Measurements from ENCODE around the gene DDX5.
"Not testable (repeated sequence)": the region's sequence is repeated elsewhere in the genome, so short reads cannot be mapped to it uniquely, and the experiment has no call there.

The DDX5 gene

GRCh38 chr17:64507413-64507782, 1.3 kb upstream of the DDX5 start:
- DNase-seq (ENCODE audit: low read depth in 2 of 2), result no peak

GRCh38 chr17:64506576-64507412, 705 bp upstream of the DDX5 start, which contains the start of gene CEP95:
TSS of gene CEP95 (plus strand) at chr17:64506977. CDS start at chr17:64507098, 121 bp downstream.
- DNase-seq (ENCODE audit: low read depth in 2 of 2), result peak; percentile 89 to 95

GRCh38 chr17:64505340-64506200, 519 bp downstream of the DDX5 start:
- peak; percentile 68 to 71 for DNase-seq (ENCODE audit: low read depth in 2 of 2)

GRCh38 chr17:64504769-64505339, 1.2 kb downstream of the DDX5 start:
- no peak for DNase-seq (ENCODE audit: low read depth in 2 of 2)

GRCh38 chr17:64503821-64504768, 2.0 kb downstream of the DDX5 start:
- DNase-seq (ENCODE audit: low read depth in 2 of 2), result no peak

- DNase-seq (ENCODE audit: low read depth in 2 of 2), result no peak
These were observed 2.7 kb downstream of the DDX5 start for GRCh38 chr17:64503341-64503740.

- DNase-seq (ENCODE audit: low read depth in 2 of 2), result no peak
These were observed 3.3 kb downstream of the DDX5 start for GRCh38 chr17:64502809-64503208.

- no peak for DNase-seq (ENCODE audit: low read depth in 2 of 2)
These were observed 4.1 kb downstream of the DDX5 start for GRCh38 chr17:64502021-64502420.

- DNase-seq (ENCODE audit: low read depth in 2 of 2), result no peak
These were observed 5.0 kb downstream of the DDX5 start for GRCh38 chr17:64500862-64501765.

GRCh38 chr17:64500487-64500859, 5.6 kb downstream of the DDX5 start:
- DNase-seq (ENCODE audit: low read depth in 2 of 2), result no peak

GRCh38 chr17:64499805-64500486, 6.1 kb downstream of the DDX5 start:
- DNase-seq (ENCODE audit: low read depth in 2 of 2), result no peak

- no peak for DNase-seq (ENCODE audit: low read depth in 2 of 2)
These were observed 7.5 kb downstream of the DDX5 start for GRCh38 chr17:64498308-64499203.

GRCh38 chr17:64497565-64498035, 8.5 kb downstream of the DDX5 start:
- DNase-seq (ENCODE audit: low read depth in 2 of 2), result no peak

- DNase-seq (ENCODE audit: low read depth in 2 of 2), result peak; percentile 92 to 93
These were observed 9.1 kb downstream of the DDX5 start, which contains the start of gene POLG2 for GRCh38 chr17:64496786-64497564. TSS of gene POLG2 (minus strand) at chr17:64497054. CDS start at chr17:64496968, 86 bp downstream.

GRCh38 chr17:64496348-64496785, 9.7 kb downstream of the DDX5 start:
- DNase-seq (ENCODE audit: low read depth in 2 of 2), result no peak

- DNase-seq (ENCODE audit: low read depth in 2 of 2), result not testable (repeated sequence)
These were observed 10.8 kb downstream of the DDX5 start for GRCh38 chr17:64495300-64495699.

GRCh38 chr17:64494121-64494520, 12.0 kb downstream of the DDX5 start:
- DNase-seq (ENCODE audit: low read depth in 2 of 2), result no peak

All from stimulated activated CD8-positive, alpha-beta memory T cell treated with anti-CD3 and anti-CD28 coated beads, Interleukin-15, amount 100 ng/mL, for 48 hours (primary cell).